ENCODE results near the gene RNF217. TPM values are rescaled to one million over a fixed set of nuclear protein-coding genes. Genes with fewer than 3 reads are reported as not detected.

The RNF217 gene
- total RNA-seq, 1 experiment from 2014 or later, result 12.2 TPM

- Mint-ChIP-seq H3K27ac (no peak overlapping the region), H3K9me3 (no peaks in the 10 kb centered on the region), H3K4me3 (no peak overlapping the region), H3K27me3 (ENCODE audit: low read depth) (peaks cover 16% of the 10 kb centered on the region), H3K36me3 (no peaks in the 10 kb centered on the region), H3K4me1 (peaks cover 4% of the 10 kb centered on the region)
- ChIA-PET CTCF (no interaction called here), POLR2A (no interaction called here)
- no peak for TF ChIP-seq SMAD4 (CRISPR knock-in tag; IDR thresholded peaks at IDR 0.05)
- no peak for TF ChIP-seq ERG (CRISPR knock-in tag; IDR thresholded peaks at IDR 0.05)
- TF ChIP-seq E2F1 (CRISPR knock-in tag; IDR thresholded peaks at IDR 0.05), result no peak
- no peak for TF ChIP-seq ZNF263 (CRISPR knock-in tag; IDR thresholded peaks at IDR 0.05; ENCODE audit: low read depth)
- TF ChIP-seq SMAD3 (CRISPR knock-in tag; IDR thresholded peaks at IDR 0.05; ENCODE audit: borderline replicate concordance), result no peak
- TF ChIP-seq NR1H2 (CRISPR knock-in tag; IDR thresholded peaks at IDR 0.05), result no peak
- DNase-seq (ENCODE audit: low spot score), result no peak
- ATAC-seq, result no peak
Measured at GRCh38 chr6:125094563-125094962, 132.3 kb downstream of the RNF217 start.

GRCh38 chr6:125095580-125096301 lies 133.5 kb downstream of the RNF217 start:
- DNase-seq (ENCODE audit: low spot score), result no peak
- ChIA-PET POLR2A (no interaction called here), CTCF (no interaction called here)
- Mint-ChIP-seq H3K36me3 (no peaks in the 10 kb centered on the region), H3K9me3 (no peaks in the 10 kb centered on the region), H3K4me3 (no peak overlapping the region), H3K27me3 (ENCODE audit: low read depth) (peaks cover 27% of the 10 kb centered on the region), H3K27ac (no peak overlapping the region), H3K4me1 (peaks cover 10% of the 10 kb centered on the region)
- ATAC-seq, result no peak
- TF ChIP-seq GTF2I (CRISPR knock-in tag; conservative IDR thresholded peaks at IDR 0.05) (no peak), USF2 (CRISPR knock-in tag; IDR thresholded peaks at IDR 0.05) (0 out of 2 replicates have a peak, but pooled peaks have one; percentile 18)

GRCh38 chr6:125097186-125097585 lies 134.9 kb downstream of the RNF217 start:
- no peak for DNase-seq (ENCODE audit: low spot score)
- POLR2A ChIA-PET, result no interaction called here
- Mint-ChIP-seq H3K27me3 (ENCODE audit: low read depth) (peaks cover 33% of the 10 kb centered on the region), H3K36me3 (no peaks in the 10 kb centered on the region), H3K27ac (no peak overlapping the region), H3K4me1 (peaks cover 12% of the 10 kb centered on the region), H3K4me3 (no peak overlapping the region), H3K9me3 (no peaks in the 10 kb centered on the region)
- no peak for ATAC-seq
- TF ChIP-seq FOXK1 (CRISPR knock-in tag; IDR thresholded peaks at IDR 0.05) (no peak), GTF2I (CRISPR knock-in tag; conservative IDR thresholded peaks at IDR 0.05) (no peak), FOXP1 (CRISPR knock-in tag; IDR thresholded peaks at IDR 0.05; ENCODE audit: borderline replicate concordance) (no peak), ZSCAN18 (CRISPR knock-in tag; IDR thresholded peaks at IDR 0.05) (no peak), JUN (CRISPR knock-in tag; IDR thresholded peaks at IDR 0.05) (no peak), ELF4 (CRISPR knock-in tag; IDR thresholded peaks at IDR 0.05; ENCODE audit: low read depth) (no peak), E2F5 (CRISPR knock-in tag; IDR thresholded peaks at IDR 0.05) (no peak)
- CTCF ChIA-PET, result no interaction called here

All from WTC11 (cell line).